GM10248 (cell line): ENCODE results near the gene IER5.

Source experiments
- CTCF ChIA-PET: fragments of 300-600 bp; sonication (Branson Sonifier 250); formaldehyde crosslinking; extraction: SDS; loops from one replicate; lab custom pipeline; 2021; ENCODE audit warnings: antibody characterized with exemption; lab: Yijun Ruan, JAX
- POLR2A ChIA-PET: fragments of 350-650 bp; sonication (Branson Sonifier 250); formaldehyde crosslinking; extraction: SDS; loops from one replicate; lab custom pipeline; 2020; ENCODE audit warnings: antibody characterized with exemption; lab: Yijun Ruan, JAX
- DNase-seq: peaks from one replicate; pipeline ENCODE4 v3.0.0; 2012; ENCODE audit errors: extremely low spot score
- CTCF ChIP-seq: IDR thresholded peaks from 2 replicates; pipeline ENCODE4 v1.5.1; 2012; ENCODE audit warnings: mild to moderate bottlenecking, low read depth; ENCODE audit errors: extremely low read depth, missing control alignments, control extremely low read depth

IER5 gene

GRCh38 chr1:181092883-181093458 lies 4.5 kb downstream of the IER5 start:
- TF ChIP-seq CTCF: no peak
- ChIA-PET POLR2A (interaction anchor here (1.2 to 5.1 kb wide), 5 partner anchors 9 to 49 kb away, joined by 3 to 110 read pairs (median 7); no protein-coding TSS in a partner anchor), CTCF (interaction anchor here (1.3 to 10.0 kb wide), 9 partner anchors 8 to 55 kb away, joined by 4 to 71 read pairs (median 6); no protein-coding TSS in a partner anchor)
- no peak for DNase-seq

GRCh38 chr1:181094416-181095212 lies 6.1 kb downstream of the IER5 start:
- CTCF ChIA-PET: interaction anchor here (2.0 to 10.0 kb wide), 3 partner anchors 12 to 47 kb away, joined by 4 to 71 read pairs (median 48); no protein-coding TSS in a partner anchor
- POLR2A ChIA-PET: interaction anchor here (1.4 to 1.5 kb wide), 2 partner anchors 11 to 47 kb away, joined by 3 to 6 read pairs; no protein-coding TSS in a partner anchor
- no peak for TF ChIP-seq CTCF
- DNase-seq: no peak

DNA sequence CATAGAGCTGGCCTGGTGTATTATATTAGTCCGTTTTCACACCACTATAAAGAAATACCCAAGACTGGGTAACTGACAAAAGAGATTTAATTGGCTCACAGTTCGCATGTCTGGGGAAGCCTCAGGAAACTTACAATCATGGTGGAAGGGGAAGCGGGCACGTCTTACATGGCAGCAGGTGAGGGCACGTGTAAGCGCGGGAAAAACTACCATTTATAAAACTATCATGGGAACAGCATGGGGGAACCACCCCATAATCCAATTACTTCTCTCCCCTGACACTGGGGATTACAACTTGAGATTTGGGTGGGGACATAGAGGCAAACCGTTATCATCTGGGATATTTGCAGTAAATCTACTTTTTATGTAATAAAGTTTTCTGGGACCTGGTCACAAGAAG lies 6.8 kb downstream of the IER5 start:
- DNase-seq: no peak
- ChIA-PET CTCF (interaction anchor here (6.5 to 10.0 kb wide), 2 partner anchors 11 to 47 kb away, joined by 48 to 71 read pairs; no protein-coding TSS in a partner anchor), POLR2A (interaction anchor here (1.4 to 1.5 kb wide), 2 partner anchors 10 to 46 kb away, joined by 3 to 6 read pairs; no protein-coding TSS in a partner anchor)
- no peak for TF ChIP-seq CTCF

DNA sequence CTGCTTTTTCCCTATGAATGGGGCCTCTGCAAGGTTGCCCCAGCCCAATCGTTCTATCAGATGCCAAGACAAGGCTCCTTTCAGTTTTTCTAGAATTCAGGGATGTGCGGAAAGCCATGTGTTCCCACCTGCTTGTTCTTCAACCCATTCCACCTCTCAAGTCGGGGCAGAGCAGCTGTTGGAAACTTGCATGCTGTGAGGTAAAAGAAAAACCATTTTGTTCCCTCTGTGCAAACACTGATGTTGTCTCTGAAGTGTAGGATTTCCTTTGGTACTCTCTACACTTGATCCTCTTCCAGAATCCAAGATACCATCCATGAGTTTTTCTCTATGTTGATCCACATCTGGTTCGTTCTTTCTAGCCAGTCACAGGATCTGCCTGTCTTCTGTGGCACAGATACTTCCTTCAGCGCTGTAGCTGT lies 7.3 kb downstream of the IER5 start:
- ChIA-PET POLR2A (interaction anchor here (0.7 to 1.5 kb wide), 2 partner anchors 9 to 53 kb away, joined by 6 to 15 read pairs; no protein-coding TSS in a partner anchor), CTCF (interaction anchor here (6.5 to 10.0 kb wide), 2 partner anchors 10 to 46 kb away, joined by 48 to 71 read pairs; no protein-coding TSS in a partner anchor)
- no peak for TF ChIP-seq CTCF
- no peak for DNase-seq

GRCh38 chr1:181097242-181097641 lies 8.7 kb downstream of the IER5 start:
- POLR2A ChIA-PET: interaction anchor here (0.8 to 11.8 kb wide), 5 partner anchors 6 to 42 kb away, joined by 3 to 110 read pairs (median 3); partner anchors contain the start of gene IER5
- DNase-seq: no peak
- CTCF ChIA-PET: interaction anchor here (0.7 to 10.0 kb wide), 7 partner anchors 9 to 59 kb away, joined by 3 to 71 read pairs (median 17); no protein-coding TSS in a partner anchor
- no peak for TF ChIP-seq CTCF
